VCaP (cell line): ENCODE data around the gene PIMREG.

Source experiments
- H3K27ac ChIP-seq: fragments of 450-650 bp; 2 replicates; pipeline ENCODE4 v1.5.1; 2017
- TF ChIP-seq, protein P1 (sequence below): fragments of 450-650 bp; conservative IDR thresholded peaks from 2 replicates; pipeline ENCODE4 v1.5.1; 2017; ENCODE audit warnings: mild to moderate bottlenecking, moderate library complexity

The PIMREG gene

DNA sequence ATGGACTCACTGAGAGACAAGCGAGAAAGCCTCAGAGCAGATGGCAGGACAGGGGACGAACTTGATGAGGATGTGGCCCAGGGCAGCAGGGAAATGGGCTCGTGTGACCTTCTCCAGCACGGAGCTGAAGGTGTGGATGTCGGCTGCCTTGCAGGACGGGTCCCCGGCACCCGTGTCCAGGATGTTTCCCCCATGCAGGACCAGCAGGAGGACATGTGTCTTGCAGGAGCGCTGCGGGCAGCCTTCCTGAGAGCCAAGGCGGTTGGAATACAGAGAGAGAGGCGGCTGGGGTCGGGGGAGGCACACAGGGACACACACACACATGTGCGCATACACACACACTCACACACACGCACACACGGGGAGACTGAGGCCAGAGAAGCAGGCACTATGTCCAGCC lies 39.3 kb downstream of the PIMREG start:
- TF ChIP-seq, protein P1, sequence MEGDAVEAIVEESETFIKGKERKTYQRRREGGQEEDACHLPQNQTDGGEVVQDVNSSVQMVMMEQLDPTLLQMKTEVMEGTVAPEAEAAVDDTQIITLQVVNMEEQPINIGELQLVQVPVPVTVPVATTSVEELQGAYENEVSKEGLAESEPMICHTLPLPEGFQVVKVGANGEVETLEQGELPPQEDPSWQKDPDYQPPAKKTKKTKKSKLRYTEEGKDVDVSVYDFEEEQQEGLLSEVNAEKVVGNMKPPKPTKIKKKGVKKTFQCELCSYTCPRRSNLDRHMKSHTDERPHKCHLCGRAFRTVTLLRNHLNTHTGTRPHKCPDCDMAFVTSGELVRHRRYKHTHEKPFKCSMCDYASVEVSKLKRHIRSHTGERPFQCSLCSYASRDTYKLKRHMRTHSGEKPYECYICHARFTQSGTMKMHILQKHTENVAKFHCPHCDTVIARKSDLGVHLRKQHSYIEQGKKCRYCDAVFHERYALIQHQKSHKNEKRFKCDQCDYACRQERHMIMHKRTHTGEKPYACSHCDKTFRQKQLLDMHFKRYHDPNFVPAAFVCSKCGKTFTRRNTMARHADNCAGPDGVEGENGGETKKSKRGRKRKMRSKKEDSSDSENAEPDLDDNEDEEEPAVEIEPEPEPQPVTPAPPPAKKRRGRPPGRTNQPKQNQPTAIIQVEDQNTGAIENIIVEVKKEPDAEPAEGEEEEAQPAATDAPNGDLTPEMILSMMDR: no peak
- H3K27ac ChIP-seq: no peak overlapping the region

DNA sequence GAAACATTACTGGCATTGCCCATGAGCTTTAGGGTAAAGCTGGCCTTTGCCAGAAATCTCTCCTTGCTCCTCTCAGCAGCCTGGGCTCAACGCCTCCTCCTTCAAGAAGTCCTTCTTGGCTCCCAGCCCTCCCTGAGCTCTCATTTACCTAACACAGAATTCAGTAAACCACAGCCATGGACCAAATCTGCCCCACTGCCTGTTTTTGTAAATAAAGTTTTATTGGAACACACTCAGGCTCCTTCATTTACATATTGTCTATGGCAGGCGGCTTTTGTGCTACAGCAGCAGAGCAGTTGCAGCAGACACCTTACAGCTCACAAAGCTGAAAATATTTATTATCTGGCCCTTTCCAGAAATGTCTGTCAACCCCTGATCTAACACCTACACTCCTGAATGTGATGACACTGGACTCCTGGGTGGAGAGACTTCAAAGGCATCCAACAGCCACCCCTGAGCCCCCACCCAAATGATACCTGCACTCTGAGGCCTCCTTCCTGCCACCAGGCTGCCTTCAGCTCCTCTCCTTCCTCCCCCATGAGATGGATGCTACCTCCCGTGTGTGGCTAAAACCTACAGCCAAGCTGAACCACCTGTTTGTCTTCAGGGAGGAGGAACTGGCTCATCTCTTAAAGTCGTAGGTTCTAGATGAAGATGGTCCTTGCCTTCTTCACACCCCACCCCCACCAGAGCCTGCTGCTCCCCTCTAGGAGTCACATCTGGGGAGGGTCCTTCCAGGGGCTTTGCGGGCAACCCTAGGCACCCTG lies 41.6 kb downstream of the PIMREG start:
- TF ChIP-seq, protein P1: no peak
- H3K27ac ChIP-seq: no peak overlapping the region

DNA sequence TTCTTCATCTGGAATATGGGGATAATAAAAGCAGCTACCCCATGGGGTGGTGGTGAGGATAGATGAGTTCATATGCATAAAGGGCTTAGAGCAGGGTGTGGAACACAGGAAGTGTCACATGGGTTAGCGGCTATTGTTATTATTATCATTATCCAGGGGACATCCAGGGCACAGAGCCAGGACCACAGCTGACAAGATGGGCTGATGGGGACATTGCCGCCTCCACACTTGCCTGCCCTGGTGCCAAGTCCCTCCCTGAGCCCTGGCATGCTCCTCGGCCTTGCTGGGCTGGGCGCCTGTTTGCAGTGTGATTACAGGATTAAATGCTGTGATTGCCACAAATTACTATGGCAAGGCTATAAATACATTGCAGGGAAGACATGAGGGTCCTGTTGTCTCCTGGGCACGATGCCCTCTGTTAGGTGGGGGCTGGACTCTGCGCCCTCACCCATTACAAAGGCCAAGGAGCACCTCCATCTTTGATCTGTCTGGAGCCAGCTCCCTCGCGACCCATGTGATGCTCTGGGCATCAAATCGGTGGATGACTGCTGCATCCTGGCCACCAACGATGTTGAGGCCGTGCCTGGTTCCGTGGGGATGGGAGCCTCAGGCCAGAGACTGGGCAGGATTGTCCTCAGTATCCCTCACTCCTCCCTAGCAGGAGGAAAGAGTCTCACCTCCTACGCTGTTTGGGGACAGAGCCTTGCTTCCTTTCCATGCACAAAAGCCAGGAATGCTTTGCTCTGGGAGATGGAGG lies 43.2 kb downstream of the PIMREG start:
- TF ChIP-seq, protein P1: no peak
- H3K27ac ChIP-seq: no peak overlapping the region

DNA sequence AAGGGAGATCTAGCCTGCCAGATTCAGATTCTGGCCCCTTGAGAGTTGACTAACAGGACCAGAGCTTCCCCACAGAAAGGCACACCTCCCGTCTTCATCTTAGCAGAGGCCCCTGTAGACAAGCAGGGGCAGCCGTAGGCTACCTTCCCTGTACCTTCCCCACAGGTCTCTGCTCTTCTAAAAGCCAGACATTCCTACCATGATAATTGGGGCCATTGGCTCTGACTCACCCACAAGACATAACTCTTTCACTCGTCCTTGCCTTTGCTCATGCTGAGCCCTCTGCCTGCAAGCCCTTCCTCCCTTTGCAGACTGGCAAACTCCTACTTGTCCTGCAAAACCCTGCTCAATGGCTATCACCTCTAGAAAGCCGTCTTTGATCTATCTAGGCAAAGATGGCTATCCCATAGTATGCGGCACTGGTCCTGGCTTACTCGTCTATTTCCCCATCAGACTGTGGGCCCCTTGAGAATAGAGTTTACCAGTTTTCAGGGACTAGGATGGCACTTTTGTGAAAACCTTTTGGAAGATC lies 43.8 kb downstream of the PIMREG start:
- H3K27ac ChIP-seq: no peak overlapping the region
- TF ChIP-seq, protein P1: no peak

DNA sequence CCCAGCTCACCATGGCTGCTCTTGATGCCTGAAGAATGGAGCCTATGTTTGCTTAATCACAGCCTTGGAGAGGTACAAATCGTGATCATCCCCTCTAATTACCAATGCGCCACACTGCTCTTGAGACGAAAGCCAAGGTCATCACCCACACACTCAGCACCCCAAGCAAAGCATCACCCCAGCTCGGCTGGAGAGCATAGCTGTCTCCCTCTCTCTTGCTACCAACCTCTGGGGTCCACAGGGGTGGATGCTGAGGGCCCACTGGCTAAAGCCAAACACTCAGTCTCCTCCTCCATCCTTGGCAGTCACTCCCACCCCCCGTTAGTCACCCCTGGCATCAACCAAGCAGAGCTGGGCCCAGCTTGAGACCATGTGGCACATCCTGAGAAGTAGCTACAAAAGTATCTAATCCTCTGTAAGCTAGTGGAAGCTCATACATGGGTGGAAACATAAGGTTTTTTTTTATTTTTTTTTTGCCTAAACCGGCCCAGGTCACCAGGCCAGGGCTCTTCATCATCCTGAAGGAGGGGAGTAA lies 44.8 kb downstream of the PIMREG start:
- no peak overlapping the region for H3K27ac ChIP-seq
- TF ChIP-seq, protein P1: no peak

DNA sequence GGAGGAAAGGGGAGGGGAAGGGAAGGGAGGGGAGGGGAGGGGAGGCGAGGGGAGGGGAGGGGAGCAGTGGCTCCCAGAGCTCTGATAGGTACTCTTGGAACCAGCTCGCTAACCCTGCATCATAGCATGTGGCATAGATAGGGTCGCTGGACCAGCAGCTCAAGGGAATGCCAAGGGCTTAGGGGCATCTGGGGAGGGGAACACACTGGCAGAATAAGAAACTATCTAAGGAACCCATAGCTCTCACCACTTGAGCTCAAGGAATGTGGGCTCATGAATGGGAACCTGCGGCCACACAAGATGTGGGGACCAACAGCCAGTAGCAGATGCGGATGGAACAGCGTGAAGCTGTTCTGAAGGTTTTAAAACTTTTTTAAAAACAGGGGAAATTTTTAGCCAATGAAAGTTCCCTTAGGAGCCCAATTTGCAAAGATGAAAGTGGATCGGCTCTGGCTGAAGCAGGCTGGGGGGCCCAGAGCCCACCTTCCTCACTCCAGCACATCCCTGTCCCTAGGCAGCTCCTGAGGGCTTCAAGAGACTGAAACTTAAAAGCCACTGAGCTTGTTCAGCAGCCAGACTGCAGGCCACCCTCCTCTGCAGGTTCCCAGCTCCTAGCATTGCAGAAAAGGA lies 46.9 kb downstream of the PIMREG start:
- H3K27ac ChIP-seq: no peak overlapping the region
- TF ChIP-seq, protein P1: no peak
